GM13977 (cell line): ENCODE results near the gene SLC41A3.

Source experiments
- DNase-seq: peaks from one replicate; pipeline ENCODE4 v3.0.0; 2012; ENCODE audit warnings: low spot score
- in situ Hi-C: fragments of 300-500 bp; cut with MboI; formaldehyde crosslinking; loops from one replicate; pipeline ENCODE4 v1.12.0; 2022; ENCODE audit warnings: low sequenced_read_pairs, low pct_unique_long_range_greater_than_20kb, mixed read lengths, inconsistent platforms; ENCODE audit not compliant: unreplicated experiment
- TF ChIP-seq, protein P1 (sequence below): IDR thresholded peaks from 2 replicates; pipeline ENCODE4 v1.5.1; 2012; ENCODE audit warnings: mild to moderate bottlenecking, control low read depth; ENCODE audit not compliant: insufficient read depth; ENCODE audit errors: extremely low read depth, missing control alignments

Gene SLC41A3

DNA sequence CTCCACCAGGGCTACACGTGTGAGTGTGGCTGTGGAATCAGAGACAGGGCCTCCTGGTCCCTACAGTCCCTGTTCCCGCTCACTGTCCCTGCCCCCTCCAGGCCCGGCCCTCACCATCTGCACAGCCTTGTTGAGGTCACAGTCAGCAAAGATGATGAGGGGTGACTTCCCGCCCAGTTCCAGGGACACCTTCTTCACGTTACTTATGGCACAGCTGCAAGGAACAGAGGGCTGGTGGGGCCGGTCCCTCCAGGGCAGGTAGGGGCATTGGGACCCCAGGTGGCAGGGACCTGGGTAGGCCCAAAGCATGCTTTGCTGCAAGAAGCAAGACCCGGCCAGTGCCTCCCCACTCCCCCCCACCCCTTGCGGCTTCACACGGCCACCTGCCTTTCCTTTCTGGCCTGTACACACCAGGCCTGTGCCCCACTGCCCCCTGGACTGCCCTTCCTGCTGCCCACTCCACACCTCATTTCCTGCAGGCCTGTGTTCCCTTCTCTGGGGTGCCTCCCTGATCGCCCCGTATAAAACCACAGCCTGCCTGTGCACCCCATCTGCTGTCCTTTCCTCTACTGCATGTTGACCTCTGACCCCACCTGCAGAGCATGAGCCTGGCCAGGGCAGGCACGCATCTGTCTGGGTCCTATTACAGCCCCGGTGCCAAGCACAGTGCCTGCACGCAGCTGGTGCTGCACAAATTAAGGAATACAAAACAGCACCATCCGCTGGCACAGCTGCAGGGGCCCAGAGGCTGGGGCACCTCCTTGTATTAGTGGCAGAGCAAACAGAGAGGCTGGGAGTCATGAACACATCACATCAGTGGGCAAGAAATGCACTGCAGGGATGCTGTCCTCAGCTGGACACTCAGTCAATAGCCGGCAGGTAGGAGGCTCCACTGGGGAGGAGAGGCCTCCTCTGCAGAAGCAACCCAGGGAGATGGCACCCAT, 30.8 kb upstream of the SLC41A3 start:
- in situ Hi-C loops, result no loop called here
- TF ChIP-seq, protein P1, sequence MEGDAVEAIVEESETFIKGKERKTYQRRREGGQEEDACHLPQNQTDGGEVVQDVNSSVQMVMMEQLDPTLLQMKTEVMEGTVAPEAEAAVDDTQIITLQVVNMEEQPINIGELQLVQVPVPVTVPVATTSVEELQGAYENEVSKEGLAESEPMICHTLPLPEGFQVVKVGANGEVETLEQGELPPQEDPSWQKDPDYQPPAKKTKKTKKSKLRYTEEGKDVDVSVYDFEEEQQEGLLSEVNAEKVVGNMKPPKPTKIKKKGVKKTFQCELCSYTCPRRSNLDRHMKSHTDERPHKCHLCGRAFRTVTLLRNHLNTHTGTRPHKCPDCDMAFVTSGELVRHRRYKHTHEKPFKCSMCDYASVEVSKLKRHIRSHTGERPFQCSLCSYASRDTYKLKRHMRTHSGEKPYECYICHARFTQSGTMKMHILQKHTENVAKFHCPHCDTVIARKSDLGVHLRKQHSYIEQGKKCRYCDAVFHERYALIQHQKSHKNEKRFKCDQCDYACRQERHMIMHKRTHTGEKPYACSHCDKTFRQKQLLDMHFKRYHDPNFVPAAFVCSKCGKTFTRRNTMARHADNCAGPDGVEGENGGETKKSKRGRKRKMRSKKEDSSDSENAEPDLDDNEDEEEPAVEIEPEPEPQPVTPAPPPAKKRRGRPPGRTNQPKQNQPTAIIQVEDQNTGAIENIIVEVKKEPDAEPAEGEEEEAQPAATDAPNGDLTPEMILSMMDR, result no peak
- DNase-seq, result no peak

DNA sequence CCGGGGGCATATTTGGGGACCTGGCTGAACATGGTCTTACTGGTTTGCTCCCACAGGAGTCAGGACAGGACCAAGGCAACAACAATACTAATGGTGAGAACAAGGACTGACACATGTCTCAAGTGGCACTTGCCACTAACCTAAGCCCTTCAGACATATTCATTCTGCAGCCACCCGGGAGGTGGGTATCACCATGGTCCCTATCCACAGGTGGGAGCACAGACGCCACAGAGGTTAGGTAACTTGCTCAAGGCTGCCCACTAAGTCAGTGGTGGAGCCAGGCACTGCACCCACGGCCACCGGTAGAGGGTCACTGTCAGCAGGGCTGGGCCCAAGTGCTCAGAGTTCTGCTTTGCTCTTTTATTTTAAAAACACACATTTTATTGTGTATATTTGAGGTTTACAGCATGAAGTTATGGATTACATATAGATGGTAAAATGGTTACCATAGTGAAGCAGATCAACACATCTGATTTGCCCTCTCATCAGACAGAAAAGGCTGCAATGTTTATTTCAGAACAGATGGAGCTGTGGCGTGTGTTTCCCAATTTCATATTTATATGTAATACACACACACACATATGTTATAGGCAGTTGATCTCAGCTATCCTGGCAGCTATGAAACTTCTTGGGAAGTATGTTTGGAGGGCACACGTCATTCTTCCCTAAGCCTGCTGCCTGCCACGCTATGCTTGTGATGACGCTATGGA, 30.0 kb upstream of the SLC41A3 start:
- no peak for DNase-seq
- TF ChIP-seq, protein P1, result peak; percentile 25
- in situ Hi-C loops, result no loop called here

DNA sequence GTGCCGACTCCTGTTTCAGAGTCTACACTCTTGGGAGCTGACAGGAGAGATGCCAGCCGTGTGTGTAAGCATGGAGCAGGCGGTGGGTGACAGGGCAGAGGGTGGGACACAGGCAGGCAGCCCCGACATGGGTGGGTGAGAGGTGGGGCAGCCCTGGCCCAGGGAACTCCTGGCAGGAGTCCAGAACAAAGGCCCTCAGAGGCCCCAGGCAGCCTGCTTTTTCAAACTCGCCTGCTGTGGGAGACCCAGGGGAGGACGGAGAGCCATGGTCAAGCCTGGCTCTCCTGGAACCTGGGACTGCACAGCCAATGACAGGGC, 29.3 kb upstream of the SLC41A3 start:
- no peak for DNase-seq
- in situ Hi-C loops, result no loop called here
- TF ChIP-seq, protein P1, result no peak

DNA sequence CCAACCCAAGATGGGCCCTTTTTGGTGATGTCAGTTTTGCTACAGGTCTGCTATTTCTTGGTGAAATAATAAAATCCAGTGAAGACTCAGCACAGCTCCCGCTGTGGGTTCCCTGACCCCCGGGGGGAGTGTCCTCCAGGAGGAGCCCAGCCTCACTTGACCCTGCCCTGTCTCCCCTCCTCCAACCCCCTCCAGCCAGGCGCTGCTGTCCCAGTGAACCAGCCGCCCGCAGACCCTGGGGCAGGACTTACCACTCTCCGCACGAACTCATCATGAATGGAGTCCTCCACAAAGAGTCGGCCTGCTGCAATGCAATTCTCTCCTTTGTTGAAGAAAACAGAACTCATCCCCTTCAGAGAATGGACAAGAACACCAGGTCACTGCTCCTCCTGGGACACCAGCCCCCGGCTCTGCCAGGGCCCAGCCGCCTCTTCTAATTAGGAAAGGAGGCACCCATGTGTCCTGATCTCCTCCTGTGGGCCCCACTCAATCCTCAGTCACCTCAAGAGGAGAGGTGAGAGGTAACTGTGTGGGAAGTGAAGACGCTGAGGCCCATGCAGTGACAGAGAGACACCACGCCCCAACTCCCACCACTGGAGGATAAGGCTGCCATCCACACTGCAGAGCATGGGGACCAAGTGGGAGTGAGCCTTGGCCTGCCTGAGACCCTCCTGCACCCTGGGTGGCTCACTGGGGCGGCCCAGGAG, 28.8 kb upstream of the SLC41A3 start:
- TF ChIP-seq, protein P1, result no peak
- in situ Hi-C loops, result no loop called here
- no peak for DNase-seq

DNA sequence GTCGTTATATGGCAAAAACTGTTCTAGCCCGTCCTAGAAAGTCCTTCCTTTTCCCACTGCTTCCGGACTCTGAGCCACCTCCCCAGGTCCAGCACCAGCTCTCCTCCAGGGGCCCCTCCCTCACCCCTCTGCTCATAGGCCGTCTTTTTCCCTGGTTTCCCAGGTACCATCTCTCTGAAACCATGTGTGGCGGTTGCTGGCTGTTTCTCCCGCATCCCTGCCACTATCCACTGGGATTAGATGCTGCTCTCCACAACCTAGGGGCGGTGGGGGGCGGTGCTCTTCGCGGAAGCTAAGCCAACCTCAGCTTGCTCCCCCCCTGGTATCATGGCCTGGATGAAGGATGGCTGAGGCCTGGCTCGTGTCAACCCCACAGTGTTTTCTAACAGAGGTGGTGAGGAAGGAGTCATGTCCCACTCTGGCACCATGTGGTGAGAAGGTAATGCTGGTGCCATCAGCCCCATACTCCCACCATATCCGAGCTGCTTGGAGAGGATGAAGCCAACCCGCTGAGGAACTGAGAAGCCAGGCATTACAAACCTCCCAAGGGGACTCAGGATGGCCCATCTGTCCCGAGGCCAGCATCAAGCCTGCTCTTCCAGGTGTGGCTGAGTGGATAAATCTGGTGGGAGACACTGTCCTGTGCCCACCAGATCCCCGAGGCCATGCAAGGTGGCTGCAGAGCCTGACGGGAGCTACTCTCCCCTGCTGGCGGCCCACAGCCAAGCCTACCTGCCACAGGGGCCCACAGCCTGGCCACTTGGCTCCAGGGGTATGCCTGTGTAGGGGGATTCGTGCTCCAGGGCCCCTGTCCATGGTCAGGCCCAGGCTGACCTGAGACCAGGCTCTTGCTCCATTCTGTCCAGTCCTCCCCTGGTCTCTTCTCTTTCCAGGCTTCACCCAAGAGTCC, 27.9 kb upstream of the SLC41A3 start:
- in situ Hi-C loops, result no loop called here
- TF ChIP-seq, protein P1, result no peak
- DNase-seq, result no peak
